HG03196 (cell line): ENCODE measurements around the gene KLF17.

Experiments used
- ATAC-seq: cut with Tn5 transposase; IDR thresholded peaks from one replicate; pipeline ENCODE4 v1.9.1; 2021; ENCODE audit not compliant: unreplicated experiment

KLF17 gene

GRCh38 chr1:44151332-44151731 lies 32.7 kb downstream of the KLF17 start:
- ATAC-seq = no peak

DNA sequence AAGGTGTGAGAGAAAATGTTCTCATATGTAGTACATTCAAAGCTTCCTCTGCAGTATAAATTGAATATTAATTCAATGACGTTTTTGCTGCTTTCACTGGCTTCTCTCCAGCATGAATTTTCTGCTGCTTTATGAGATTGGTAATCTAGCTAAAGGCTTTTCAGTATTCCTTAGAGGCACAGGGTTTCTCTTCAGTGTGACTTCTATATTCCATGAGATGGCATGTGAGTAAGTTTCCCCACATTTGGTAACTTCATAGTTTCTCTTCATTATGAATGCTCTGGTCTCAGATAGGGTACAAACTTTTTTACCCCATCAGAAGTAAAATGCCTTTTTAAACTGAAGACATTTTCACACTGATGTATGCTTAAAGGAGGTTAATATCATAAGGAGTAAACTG lies 33.2 kb downstream of the KLF17 start:
- ATAC-seq = no peak

GRCh38 chr1:44152692-44153091 lies 34.1 kb downstream of the KLF17 start:
- no peak for ATAC-seq

- ATAC-seq = no peak
Measured at GRCh38 chr1:44154049-44154448, 35.4 kb downstream of the KLF17 start.

DNA sequence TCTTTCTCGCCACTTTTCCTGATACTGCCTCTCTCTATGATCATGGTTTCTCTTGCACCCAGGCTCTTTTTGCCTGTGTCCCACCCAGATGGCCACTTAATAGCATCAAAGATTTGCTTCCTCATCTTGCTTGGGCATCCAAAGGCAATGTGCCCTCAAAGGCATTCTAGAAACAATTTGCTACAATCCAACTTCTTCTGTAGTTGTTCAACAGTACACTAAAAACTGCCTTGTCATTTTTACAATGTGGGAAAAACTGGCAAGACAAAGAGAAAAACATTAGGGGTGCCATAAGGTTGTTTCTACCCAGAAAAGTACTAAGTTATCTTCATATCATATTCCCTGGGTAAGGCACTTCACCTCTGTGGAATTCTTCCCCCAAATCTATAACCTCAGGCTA lies 39.3 kb downstream of the KLF17 start:
- ATAC-seq = no peak

- no peak for ATAC-seq
Measured at GRCh38 chr1:44158871-44159270, 40.2 kb downstream of the KLF17 start.

- no peak for ATAC-seq
Measured at GRCh38 chr1:44161546-44161945, 42.9 kb downstream of the KLF17 start.

GRCh38 chr1:44168520-44169098 lies 50.0 kb downstream of the KLF17 start:
- ATAC-seq = no peak

DNA sequence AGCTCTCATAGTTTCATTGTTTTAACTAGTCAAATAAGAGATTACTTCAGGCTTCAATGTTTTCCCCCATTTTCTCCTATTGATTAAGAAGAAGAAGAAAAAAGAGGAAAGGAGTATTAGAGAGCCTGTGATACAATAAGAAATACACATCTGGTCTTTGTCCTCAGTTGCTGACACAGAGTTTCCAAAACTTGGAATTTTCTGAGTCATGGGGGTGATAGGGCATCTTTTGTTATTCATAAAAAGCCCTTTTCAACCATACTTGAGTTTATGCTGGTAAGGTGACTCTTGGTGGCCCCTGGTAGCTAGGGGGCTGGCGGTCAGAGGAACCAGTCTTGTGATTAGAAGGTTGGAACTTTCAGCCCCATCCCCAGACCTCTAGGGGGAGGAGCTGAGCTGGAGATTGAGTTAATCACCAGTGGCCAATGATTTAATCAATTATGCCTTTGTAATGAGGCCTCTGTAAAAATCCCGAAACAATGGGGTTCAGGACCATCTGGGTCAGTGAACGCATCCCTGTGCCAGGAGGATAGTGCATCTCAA lies 51.7 kb downstream of the KLF17 start:
- no peak for ATAC-seq

- no peak for ATAC-seq
Measured at GRCh38 chr1:44174630-44175029, 56.0 kb downstream of the KLF17 start.
